Measurements from ENCODE around the gene ADAM15.

GRCh38 chr1:155043793-155044192, 7.3 kb upstream of the ADAM15 start:
- TF ChIP-seq, protein P1, sequence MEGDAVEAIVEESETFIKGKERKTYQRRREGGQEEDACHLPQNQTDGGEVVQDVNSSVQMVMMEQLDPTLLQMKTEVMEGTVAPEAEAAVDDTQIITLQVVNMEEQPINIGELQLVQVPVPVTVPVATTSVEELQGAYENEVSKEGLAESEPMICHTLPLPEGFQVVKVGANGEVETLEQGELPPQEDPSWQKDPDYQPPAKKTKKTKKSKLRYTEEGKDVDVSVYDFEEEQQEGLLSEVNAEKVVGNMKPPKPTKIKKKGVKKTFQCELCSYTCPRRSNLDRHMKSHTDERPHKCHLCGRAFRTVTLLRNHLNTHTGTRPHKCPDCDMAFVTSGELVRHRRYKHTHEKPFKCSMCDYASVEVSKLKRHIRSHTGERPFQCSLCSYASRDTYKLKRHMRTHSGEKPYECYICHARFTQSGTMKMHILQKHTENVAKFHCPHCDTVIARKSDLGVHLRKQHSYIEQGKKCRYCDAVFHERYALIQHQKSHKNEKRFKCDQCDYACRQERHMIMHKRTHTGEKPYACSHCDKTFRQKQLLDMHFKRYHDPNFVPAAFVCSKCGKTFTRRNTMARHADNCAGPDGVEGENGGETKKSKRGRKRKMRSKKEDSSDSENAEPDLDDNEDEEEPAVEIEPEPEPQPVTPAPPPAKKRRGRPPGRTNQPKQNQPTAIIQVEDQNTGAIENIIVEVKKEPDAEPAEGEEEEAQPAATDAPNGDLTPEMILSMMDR (IDR thresholded peaks at IDR 0.05): no peak
- TF ChIP-seq POLR2AphosphoS5 (IDR thresholded peaks at IDR 0.05): no peak

Data from esophagus muscularis mucosa (tissue), 3 donors.